Activated CD4-positive, alpha-beta T cell treated with anti-CD3 and anti-CD28 coated beads, Interleukin-2, Interleukin-6, amounts not matched to agents 100 ng/mL and 50 ng/mL, durations not matched to agents 16 hours and 8 hours (primary cell): ENCODE results near the gene RTN4.

ENCODE experiments used
- DNase-seq: peaks from one replicate; pipeline ENCODE4 v3.0.0-alpha.2; 2020

RTN4 gene

DNA sequence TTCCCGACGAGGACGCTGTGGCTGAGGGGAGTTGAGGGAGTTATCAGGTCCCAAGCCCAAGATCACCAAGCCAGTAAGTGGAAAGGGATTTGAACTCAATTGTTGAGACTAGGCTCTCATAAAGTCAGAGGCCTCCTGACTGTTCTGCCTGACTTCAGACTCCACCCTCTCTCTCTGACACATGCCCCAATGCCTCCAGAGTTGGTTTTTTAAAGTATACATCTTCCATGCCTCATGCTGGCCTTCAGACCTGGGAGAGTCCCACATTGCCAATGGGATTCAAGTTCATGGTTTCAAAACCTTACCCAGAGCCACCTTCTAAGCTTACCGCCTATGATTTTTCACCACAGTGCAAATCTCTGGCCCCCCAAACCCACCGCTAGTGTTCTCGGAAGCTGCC, 100.8 kb downstream of the RTN4 start:
- DNase-seq, result no peak

DNA sequence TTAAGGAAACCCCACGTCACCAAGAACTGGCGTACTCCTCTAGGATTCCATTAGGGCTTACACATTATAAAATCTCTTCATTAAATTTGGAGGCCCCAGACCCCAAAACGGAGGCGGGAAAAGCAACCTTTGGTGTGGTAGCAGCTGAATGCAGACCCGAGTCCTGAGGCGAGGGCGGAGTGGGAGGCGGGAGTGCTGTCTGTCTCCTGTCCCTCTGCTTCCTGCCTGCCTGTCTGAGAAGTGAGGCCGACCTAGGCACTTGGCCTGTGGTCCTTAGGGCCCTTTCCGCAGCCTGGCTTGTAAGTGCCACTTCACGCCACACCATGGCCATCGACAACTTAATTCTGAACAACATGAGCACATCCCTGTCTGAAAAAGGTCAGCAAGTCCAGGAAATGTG, 102.1 kb downstream of the RTN4 start:
- DNase-seq, result no peak

DNA sequence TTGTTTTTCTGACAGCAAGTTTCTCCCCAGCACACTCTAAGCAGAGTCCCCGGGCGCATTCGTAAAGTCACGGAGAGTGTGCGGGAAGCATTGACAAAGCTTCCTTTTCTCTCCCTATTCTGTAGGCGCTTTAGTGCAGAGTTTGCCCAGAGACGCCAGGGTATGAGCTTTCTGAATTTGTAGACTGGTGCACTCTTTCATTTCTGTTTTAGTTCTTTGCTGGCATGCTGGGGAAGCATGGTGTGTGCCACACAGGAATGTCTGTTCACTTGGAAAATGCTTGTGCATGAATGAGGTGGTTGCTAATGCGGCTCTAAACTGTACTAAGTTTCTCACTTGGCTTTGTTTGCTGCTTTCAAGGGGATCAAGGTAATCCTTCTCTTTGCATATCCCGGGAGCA, 102.6 kb downstream of the RTN4 start:
- DNase-seq, result no peak

DNA sequence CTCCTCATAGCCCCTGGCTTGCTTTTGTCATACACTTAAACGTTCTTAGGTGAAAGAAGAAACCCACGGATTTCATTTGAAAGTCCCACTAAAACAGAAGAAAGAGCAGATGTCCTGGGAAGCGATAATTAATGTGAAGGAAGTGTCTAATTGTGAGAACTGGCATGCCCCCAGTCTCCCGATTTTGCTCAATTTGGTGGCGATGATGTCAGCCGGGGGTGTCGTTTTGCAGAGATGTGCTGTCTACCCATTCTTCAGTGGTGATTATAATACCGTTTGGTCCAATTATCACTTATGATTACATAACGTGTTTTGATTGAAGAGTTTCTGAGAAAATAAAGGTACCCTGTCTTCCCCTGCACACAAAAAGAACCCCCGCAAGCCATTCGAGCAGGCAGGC, 103.1 kb downstream of the RTN4 start:
- DNase-seq, result no peak

GRCh38 chr2:54946220-54946805, 103.9 kb downstream of the RTN4 start:
- DNase-seq, result no peak

DNA sequence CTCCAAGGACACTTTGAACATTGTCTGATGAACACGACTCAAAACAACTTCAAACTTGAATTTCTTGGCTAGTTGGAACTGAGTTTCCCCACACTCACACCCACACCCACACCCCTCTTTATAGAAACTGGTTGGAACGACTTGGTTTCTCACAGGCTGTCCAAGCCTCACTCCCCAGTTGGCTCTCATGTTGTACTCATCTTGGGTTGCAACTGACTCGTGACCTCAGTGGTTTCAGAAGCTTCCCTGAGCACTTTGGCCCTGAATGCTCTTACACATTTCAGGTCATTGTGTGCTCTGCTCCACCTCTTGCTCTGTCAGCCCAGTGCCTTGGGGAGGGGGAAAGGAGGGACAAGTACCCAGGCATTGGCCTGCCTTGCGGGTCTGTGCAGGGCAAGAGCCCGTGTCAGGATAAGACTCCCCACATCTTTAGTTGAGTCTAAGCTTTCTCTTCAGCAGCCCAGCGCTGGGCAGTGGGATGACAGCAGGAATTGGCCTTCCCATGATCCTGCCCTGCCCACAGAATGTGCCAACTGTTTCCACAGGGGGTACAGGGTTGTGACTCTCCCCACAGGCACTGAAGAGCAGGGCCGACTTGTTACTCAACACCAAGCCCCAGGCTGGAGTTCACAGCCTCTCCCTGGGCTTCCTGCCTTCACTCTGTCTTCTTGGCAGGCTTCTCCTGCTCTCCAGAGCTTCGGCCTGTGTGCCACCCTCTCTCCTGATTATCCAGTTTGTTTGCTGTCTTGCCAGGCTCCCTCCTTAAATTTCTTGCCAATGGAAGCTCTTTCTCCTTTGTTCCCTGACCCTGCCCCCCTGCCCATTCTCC, 104.6 kb downstream of the RTN4 start:
- DNase-seq, result peak; percentile 21

GRCh38 chr2:54944724-54945326, 105.4 kb downstream of the RTN4 start:
- no peak for DNase-seq

DNA sequence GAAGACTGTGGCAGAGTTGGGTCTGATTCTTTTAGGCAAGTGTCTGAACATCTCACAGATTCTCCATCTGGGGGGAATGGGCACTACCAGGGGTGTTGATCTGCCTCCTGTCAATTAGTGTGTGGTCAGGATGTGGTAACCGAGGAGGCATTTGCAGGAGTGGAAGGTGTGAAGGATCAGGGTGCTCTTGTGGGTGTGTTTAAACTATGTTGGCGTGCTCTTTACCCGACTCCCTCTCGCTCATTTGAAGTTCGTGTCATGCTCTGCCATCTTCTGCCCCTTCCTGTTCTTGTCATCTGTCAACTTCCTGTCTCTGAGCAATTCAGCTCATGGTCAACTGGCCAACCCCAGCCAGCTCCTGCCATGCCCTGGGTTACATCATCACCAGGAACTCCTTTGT, 107.9 kb downstream of the RTN4 start:
- DNase-seq, result peak; percentile 45

DNA sequence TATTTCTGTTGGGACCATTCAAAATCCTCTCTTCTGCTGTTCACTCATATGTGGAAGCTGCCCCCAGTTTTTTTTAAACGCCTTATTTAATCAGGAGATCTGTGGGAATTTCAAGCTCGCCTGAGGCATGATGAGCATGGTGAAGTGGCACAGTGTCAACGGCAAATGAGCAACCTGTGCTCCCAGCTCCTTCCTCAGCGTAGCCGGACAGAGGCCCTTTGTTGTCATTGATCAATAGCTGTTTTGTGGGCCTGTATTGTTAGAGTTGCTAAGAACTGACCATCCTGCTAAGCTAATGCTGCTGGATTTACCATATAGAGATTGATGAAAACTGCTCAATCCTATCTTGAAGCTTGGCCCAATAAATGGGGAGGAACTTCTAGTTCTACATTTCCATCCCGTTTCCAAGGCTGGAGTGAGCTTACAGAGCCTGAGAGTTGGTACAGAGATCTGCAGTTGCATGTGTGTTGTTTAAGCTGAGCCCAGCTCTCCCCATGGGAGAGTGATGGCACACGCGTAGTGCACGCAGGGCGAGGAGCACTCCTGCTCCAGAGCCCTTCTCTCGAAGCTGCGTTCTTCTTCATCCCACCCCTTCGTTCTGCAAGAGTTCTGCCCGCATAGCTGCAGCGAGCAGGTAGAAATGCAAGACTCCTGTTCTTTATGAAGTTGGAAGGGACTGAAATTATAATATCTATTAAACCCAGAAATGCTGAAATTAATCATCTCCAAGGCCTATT, 108.8 kb downstream of the RTN4 start:
- DNase-seq, result no peak

- DNase-seq, result no peak
Measured at GRCh38 chr2:54940723-54941122, 109.5 kb downstream of the RTN4 start.

- DNase-seq, result no peak
Measured at GRCh38 chr2:54939446-54940118, 110.7 kb downstream of the RTN4 start.

GRCh38 chr2:54936766-54937165, 113.5 kb downstream of the RTN4 start:
- DNase-seq, result no peak

- DNase-seq, result no peak
Measured at GRCh38 chr2:54935389-54935788, 114.9 kb downstream of the RTN4 start.

- DNase-seq, result no peak
Measured at GRCh38 chr2:54931473-54931872, 118.8 kb downstream of the RTN4 start.

DNA sequence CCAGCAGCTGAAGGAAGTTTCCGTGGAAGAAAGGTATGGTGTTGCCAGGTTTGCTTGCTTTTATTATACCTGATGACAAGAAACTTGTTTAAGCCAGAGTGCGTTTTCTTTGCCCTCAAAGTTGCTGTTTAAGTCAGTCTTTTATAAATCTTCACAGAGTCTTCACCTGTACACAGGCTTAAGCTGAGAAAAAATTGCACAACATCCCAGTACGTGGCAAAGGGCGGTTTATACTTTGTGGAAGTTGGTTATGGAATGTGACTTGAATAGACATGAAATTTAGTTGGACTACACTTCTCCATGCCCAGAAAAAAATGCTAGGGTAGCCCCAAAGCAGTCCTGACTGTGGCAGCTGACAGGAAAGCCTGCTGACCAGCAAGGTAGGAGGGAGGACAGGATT, 121.5 kb downstream of the RTN4 start:
- DNase-seq, result no peak

DNA sequence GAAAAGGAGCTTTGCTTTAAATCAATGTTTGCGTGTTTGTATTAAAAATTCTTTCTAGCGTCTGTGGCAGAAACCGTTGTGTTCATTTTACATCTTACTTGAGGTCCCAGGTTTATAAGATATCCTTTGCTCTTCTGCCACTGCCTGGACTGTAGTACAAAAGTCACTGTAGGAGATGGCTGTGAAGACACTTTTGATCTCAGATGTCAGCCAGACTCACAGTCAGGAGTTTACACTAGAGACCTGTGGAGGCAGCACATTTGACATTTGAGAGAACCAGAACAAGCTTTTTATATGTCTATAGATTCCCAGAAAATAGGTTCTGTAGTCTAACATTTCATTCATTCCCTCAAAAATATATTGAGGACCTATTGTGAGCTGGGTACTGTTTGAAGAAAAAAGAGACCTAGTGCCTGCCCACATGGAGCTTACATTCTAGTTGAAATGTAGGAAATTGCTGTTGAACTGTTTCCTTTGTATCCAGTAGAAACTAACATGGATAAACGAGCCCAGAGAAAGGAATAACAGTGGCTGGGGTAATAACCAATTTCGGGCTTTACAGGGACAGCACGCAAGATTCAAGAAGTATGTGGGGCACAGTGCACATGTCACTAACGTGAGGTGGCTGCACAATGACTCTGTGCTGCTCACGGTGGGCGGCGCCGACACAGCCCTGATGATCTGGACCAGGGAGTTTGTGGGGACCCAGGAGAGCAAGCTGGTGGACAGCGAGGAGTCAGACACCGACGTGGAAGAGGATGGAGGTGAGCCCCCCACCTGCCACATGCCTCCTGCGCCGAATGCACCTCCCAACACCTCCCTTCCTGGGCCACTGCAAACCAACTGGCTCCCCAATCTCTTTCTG, 122.3 kb downstream of the RTN4 start:
- no peak for DNase-seq

DNA sequence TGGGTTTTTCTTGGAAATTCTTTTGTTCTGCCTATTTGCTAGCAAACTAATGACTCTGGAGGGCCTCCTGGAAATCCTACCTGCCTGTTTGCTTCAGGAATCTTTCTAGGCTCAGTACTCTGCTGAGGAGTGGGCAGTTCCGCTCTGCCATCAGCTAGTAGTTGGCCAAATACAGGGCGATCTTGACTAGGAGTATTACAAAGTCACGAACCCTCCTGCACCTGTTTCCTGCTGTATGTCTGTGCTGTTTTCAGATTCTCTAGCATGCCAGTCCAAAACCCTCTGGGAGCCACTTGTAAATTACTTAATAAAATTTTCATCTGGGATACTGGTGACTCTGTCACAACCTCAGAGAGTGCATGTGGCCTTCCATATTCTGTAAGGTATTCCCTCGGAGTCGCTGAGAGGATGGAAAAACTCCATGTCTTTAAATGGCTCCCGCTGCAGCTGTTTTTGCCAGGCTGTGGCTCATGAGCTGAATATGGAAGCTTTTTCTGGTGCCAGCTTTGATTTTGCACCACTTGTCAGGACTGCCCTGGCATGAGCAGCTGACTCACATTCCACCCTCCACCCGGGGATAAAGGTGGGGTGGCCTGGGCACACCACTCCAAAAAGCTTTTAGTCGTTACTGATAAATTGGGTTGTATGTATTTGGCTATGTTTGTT, 123.0 kb downstream of the RTN4 start:
- DNase-seq, result no peak

DNA sequence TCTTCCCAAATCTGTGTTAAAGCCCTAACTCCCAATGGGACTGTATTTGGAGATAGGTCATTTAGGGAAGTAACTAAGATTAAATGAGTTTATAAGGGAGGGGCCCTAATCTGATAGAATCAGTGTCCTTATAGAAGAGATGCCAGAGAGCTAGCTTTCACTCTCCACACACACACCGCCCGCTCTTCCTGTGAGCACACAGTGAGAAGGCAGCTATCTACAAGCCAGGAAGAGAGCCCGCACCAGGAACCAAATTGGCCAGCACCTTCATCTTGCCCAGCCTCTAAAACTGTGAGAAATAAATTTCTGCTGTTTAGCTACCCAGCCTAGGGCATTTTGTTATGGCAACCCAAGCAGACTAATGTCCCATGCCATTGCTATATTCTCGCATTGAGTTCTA, 125.2 kb downstream of the RTN4 start:
- no peak for DNase-seq

DNA sequence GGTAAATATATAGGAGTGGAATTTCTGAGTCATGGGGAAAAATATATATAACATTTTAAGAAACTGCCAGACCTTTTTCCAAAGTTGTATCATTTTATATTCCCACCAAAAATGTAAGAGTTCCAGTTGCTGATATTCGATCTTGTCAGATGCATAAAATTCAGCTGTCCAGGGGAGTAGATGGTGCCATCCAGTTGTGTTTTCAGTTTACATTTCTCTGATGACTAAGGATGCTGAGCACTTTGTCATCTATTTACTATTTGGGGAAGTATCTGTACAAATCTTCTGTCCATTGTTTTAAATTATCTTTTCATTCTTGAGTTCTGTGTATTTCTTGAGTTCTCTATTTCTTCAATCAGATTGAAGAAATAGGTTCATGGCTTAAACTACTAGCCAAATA, 126.1 kb downstream of the RTN4 start:
- DNase-seq, result no peak
